ENCODE measurements around the gene CTAGE9.
"Not testable (repeated sequence)": the region's sequence is repeated elsewhere in the genome, so short reads cannot be mapped to it uniquely, and the experiment has no call there.

The CTAGE9 gene

GRCh38 chr6:131710917-131711316, at the start of gene CTAGE9:
Gene CTAGE9, minus strand, starts transcription at chr6:131711017. Its CDS starts 0 bp downstream, at chr6:131711017.
- DNase-seq: not testable (repeated sequence)

GRCh38 chr6:131758920-131759319, 48.1 kb upstream of the CTAGE9 start:
- no peak for DNase-seq

GRCh38 chr6:131756039-131756438, 45.2 kb upstream of the CTAGE9 start:
- DNase-seq: no peak

- no peak for DNase-seq
These were observed 44.8 kb upstream of the CTAGE9 start for GRCh38 chr6:131755597-131755996.

- no peak for DNase-seq
These were observed 44.1 kb upstream of the CTAGE9 start for GRCh38 chr6:131754715-131755567.

GRCh38 chr6:131754088-131754487, 43.3 kb upstream of the CTAGE9 start:
- DNase-seq: no peak

GRCh38 chr6:131751012-131751715, 40.3 kb upstream of the CTAGE9 start:
- not testable (repeated sequence) for DNase-seq

- DNase-seq: no peak
These were observed 38.2 kb upstream of the CTAGE9 start for GRCh38 chr6:131749023-131749422.

GRCh38 chr6:131747821-131748353, 37.1 kb upstream of the CTAGE9 start:
- DNase-seq: no peak

GRCh38 chr6:131745476-131745875, 34.7 kb upstream of the CTAGE9 start:
- no peak for DNase-seq

GRCh38 chr6:131744432-131745287, 33.8 kb upstream of the CTAGE9 start:
- DNase-seq: peak; percentile 53

- DNase-seq: no peak
These were observed 31.0 kb upstream of the CTAGE9 start for GRCh38 chr6:131741688-131742393.

- DNase-seq: no peak
These were observed 29.3 kb upstream of the CTAGE9 start for GRCh38 chr6:131740161-131740560.

- DNase-seq: no peak
These were observed 28.3 kb upstream of the CTAGE9 start for GRCh38 chr6:131739136-131739535.

GRCh38 chr6:131736811-131737210, 26.0 kb upstream of the CTAGE9 start:
- no peak for DNase-seq

- no peak for DNase-seq
These were observed 25.3 kb upstream of the CTAGE9 start for GRCh38 chr6:131736003-131736596.

GRCh38 chr6:131733376-131734016, 22.7 kb upstream of the CTAGE9 start:
- no peak for DNase-seq

GRCh38 chr6:131731224-131731623, 20.4 kb upstream of the CTAGE9 start:
- no peak for DNase-seq

GRCh38 chr6:131730264-131730663, 19.4 kb upstream of the CTAGE9 start:
- no peak for DNase-seq

GRCh38 chr6:131729550-131729949, 18.7 kb upstream of the CTAGE9 start:
- no peak for DNase-seq

- no peak for DNase-seq
These were observed 17.6 kb upstream of the CTAGE9 start for GRCh38 chr6:131728296-131728939.
